Fibroblast of villous mesenchyme (primary cell): ENCODE data around the gene OSTN. TPM values are rescaled to one million over a fixed set of nuclear protein-coding genes. Genes with fewer than 3 reads are reported as not detected.

Experiments
- DNase-seq: peaks from one replicate; pipeline ENCODE4 v3.0.0-alpha.2; 2010; ENCODE audit warnings: low read depth
- H3K4me3 ChIP-seq: 2 replicates; pipeline ENCODE4 v1.5.1; 2011; ENCODE audit warnings: low read depth, mild to moderate bottlenecking, low read length
- total RNA-seq: library from RNA; depleted of rRNA; stranded (reverse); fragments of >200 nt; gene quantifications from 2 replicates; pipeline ENCODE4 v1.2.3, GENCODE V29; 2012
- TF ChIP-seq, protein P1 (sequence below): IDR thresholded peaks from 2 replicates; pipeline ENCODE4 v1.5.1; 2012; ENCODE audit warnings: low read depth, mild to moderate bottlenecking, low read length; ENCODE audit not compliant: insufficient read depth

OSTN gene
- total RNA-seq, 1 donor = not detected

DNA sequence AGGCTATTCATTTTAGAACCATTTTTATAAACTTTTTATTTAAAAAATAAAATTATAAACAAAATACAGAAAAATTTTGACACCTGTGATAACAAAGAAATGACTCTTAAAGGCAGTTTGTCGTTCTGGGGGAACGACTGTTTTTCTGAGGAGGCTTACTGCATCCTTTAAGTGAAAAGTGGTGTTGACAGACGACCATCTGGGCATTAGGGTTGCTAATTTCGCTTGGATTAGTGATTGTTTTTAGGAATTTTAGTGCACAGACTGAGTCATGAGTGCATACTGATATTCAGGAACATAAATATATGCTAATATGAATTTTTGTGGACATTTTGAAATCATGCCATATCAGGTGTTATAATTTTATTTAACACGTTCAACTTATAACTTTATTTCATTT lies 28.5 kb downstream of the OSTN start:
- H3K4me3 ChIP-seq = no peak overlapping the region
- TF ChIP-seq, protein P1, sequence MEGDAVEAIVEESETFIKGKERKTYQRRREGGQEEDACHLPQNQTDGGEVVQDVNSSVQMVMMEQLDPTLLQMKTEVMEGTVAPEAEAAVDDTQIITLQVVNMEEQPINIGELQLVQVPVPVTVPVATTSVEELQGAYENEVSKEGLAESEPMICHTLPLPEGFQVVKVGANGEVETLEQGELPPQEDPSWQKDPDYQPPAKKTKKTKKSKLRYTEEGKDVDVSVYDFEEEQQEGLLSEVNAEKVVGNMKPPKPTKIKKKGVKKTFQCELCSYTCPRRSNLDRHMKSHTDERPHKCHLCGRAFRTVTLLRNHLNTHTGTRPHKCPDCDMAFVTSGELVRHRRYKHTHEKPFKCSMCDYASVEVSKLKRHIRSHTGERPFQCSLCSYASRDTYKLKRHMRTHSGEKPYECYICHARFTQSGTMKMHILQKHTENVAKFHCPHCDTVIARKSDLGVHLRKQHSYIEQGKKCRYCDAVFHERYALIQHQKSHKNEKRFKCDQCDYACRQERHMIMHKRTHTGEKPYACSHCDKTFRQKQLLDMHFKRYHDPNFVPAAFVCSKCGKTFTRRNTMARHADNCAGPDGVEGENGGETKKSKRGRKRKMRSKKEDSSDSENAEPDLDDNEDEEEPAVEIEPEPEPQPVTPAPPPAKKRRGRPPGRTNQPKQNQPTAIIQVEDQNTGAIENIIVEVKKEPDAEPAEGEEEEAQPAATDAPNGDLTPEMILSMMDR = no peak
- no peak for DNase-seq

DNA sequence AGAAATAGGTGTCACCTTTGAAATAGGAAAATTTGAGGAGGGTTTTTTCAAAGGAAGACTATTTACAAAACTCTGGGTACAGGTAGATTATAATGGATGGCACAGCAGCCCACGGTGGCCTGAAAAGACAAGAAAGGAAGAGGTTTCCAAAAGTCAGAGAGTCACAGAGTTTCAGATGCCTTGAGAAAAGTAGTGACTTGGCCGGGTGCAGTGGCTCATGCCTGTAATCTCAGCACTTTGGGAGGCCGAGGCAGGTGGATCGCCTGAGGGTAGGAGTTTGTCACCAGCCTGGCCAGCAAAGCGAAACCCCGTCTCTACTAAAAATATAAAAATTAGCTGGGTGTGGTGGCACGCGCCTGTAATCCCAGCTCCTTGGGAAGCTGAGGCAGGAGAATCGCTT lies 35.2 kb downstream of the OSTN start:
- no peak for DNase-seq
- TF ChIP-seq, protein P1 = no peak
- no peak overlapping the region for H3K4me3 ChIP-seq

DNA sequence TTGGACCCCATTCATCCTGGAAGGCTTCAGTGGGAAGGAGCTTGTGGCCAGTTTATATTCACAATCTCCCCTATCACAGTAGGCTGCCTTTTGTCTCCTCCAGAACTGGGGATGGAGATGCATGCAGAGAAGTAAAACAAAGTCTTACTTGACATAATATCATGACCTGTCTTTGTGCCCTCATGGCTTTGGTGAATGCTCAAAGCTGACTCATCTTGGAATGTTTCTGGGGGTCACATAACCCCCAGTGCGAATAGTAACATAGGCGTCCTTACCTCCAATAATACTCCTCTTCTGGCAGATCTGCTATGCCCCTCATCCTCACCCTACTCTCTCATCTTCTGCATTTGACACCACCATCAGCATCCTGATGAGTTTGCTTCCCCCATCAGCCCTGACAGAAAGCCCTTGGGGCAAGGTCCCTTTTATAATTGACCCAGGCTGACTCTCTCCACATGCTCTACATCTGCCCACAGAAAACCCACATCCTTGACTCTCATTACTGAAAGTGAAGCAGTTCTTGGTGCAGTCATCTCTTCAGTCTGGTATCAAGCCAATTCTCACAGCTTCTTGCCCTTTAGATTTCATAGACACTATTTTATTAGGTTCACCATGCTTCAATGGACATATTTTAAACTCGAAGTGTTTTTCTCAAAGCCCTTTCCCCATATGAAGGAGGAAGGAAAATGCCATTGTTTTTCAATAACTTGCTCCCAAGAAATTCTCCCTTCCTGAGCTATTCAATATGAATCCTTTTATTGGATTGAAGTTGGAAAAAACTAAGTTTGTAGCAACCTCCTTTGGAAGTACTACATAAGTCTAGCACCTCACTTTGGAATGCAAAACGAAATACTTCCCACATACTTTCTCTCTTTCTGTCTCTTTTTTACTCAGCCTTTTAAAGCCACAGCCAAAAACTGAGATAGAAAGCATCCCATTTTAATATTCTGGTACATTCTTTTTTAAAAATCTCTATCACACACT lies 36.6 kb downstream of the OSTN start:
- peak; percentile 36 for DNase-seq
- H3K4me3 ChIP-seq = no peak overlapping the region
- TF ChIP-seq, protein P1 = no peak

DNA sequence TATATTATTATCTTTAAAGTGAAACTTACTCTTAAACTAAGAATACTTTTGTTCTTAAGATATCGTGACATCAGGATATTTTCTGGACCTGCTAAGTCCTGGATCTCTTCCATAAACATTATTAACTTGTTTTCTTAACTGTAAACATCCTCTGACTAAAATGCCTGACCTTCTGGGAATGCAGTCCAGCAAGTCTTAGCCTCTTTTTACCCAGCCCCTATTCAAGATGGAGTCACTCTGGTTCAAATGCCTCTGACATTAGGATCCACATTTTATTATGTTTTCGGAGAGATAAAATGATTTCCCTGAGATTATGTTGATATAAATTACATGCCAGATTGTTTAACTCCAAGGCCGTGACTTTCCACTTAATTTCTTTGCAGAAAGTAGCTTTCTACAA lies 37.6 kb downstream of the OSTN start:
- TF ChIP-seq, protein P1 = no peak
- peak; percentile 58 for DNase-seq
- no peak overlapping the region for H3K4me3 ChIP-seq

DNA sequence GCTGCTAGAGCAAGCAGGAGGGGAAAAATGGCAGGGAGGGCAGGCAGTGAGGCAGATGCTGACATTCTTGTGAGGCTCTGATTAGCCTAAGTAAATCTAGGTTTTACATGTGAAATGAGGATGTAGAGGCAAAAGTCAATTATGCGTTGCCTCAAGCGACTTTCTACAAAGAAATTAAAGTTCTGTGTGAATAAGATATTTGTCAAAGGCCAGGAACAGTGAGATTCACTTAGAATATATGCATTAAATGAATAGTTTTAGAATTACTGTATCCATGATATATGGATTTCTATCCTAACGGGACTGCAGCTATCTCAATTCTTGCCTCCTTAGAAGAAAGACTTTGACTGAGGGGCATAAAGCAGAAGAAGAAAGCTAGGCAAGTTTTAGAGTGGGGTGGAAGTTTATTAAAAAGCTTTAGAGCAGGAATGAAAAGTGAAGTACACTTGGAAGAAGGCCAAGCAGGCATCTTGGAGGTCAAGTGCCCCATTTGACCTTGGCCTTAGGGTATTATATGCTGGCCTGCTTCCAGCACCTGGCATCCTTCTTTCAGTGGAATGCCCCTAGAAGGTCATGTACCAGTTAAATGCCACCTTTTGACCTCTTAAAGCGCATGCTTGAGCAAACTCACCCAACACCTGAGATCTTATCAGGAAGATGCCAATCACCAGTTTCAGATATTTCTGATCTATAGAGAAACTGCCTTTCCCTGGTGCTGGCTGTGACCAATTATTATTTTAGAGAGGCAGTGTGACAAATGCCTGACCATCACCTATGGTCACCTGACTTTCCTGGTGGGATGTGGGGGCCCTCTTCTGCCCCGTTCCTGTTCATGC lies 38.2 kb downstream of the OSTN start:
- no peak for DNase-seq
- TF ChIP-seq, protein P1 = no peak
- H3K4me3 ChIP-seq = no peak overlapping the region

DNA sequence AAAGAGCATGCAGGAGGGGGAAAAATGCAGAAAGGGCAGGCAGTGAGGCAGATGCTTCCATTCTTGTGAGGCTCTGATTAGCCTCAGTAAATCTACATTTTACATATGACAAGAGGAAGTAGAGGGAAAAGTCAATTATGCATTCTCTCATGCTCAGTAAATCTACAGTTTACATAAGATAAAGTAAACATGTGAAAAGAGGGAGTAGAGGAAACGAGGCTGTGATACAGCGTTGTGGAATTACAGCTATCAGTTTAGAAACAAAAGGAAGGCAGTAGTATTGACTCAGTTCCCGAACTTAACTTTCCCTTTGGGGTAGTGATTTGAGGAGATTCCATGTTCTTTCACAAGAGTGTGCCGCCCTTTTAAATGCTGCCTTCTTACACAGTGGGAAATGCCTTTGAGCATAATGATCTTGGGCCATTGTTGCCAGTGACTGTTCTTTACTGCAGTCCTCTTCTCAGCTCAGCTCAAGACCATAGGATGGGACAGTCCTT lies 39.3 kb downstream of the OSTN start:
- peak; percentile 62 for DNase-seq
- TF ChIP-seq, protein P1 = no peak
- H3K4me3 ChIP-seq = no peak overlapping the region
